Aorta (tissue), 5 donors: Measurements from ENCODE around the gene ADH1A. TPM values are rescaled to one million over a fixed set of nuclear protein-coding genes. Genes with fewer than 3 reads are reported as not detected.

Experiments used
- ATAC-seq: fragments of 200-7000 bp; cut with Tn5 transposase; one replicate; pipeline ENCODE4 v1.9.1; 2022; ENCODE audit warnings: moderate library complexity; ENCODE audit not compliant: low FRiP score
- DNase-seq, 2 donors: peaks; one replicate each; pipeline ENCODE4 v3.0.0-alpha.2; 2020
- H3K27ac ChIP-seq, 2 donors: one replicate each; pipeline ENCODE4 v1.5.1; 2013; ENCODE audit warnings: low read length in 2 of 2, mild to moderate bottlenecking in 2 of 2, moderate library complexity in 2 of 2, control low read depth in 1 of 2, inconsistent platforms in 1 of 2, low read depth in 1 of 2
- H3K27me3 ChIP-seq, 2 donors: one replicate each; pipeline ENCODE4 v1.6.1; 2013; ENCODE audit warnings: control low read depth in 1 of 2, low read length in 1 of 2, mild to moderate bottlenecking in 1 of 2, moderate library complexity in 1 of 2; ENCODE audit not compliant: insufficient read depth in 2 of 2, control insufficient read depth in 1 of 2
- H3K36me3 ChIP-seq, 2 donors: one replicate each; pipeline ENCODE4 v1.6.1; 2013; ENCODE audit warnings: control low read depth in 1 of 2, low read length in 1 of 2, mild to moderate bottlenecking in 1 of 2; ENCODE audit not compliant: insufficient read depth in 2 of 2, control insufficient read depth in 1 of 2
- H3K4me1 ChIP-seq, 2 donors: one replicate each; pipeline ENCODE4 v1.6.1; 2013; ENCODE audit warnings: low read length in 2 of 2, control low read depth in 1 of 2, mild to moderate bottlenecking in 1 of 2, moderate library complexity in 1 of 2; ENCODE audit not compliant: insufficient read depth in 2 of 2, control insufficient read depth in 1 of 2
- H3K4me3 ChIP-seq, 2 donors: one replicate each; pipeline ENCODE4 v1.5.1; 2013; ENCODE audit warnings: low read length in 2 of 2, control low read depth in 1 of 2, mild to moderate bottlenecking in 1 of 2
- H3K9me3 ChIP-seq: one replicate; pipeline ENCODE4 v1.6.1; 2013; ENCODE audit warnings: mild to moderate bottlenecking, low read length; ENCODE audit not compliant: control insufficient read depth
- WGBS, 2 donors: extraction: QIAGEN DNeasy Blood & Tissue Kit; methylation state at CpG; one replicate each; pipeline ENCODE4 v1.1.7; 2013; 5-methylcytosine and 5-hydroxymethylcytosine counted together
- intact Hi-C, 2 donors: fragments of 100-400 bp; cut with DNase I; formaldehyde crosslinking; loops; one replicate each; pipeline versions ENCODE4 v1.14.2 to v1.15.0; 2022
- polyA plus RNA-seq, 2 donors: library from polyadenylated mRNA; stranded (reverse); fragments of 200-250 nt; gene quantifications; one replicate each; pipeline ENCODE4 v1.2.3, GENCODE V29; 2013
- total RNA-seq, 2 donors: library from RNA; stranded (reverse); fragmentation: NEBNext Ultra II Directional; extraction: Animal tissue kit (Norgen Biotek cat#: 25700); gene quantifications; one replicate each; pipeline ENCODE4 v1.2.1, GENCODE V29; 2021
- donor health status: healthy with polysubstance abuse.
- donor health status: Bipolar disorder and iron deficiency.
- donor health status: DM: no; HTN: no; CAD: no.
- donor health status: DM: no; HTN: no; CAD: no.
- donor health status: DM: yes; HTN: yes; CAD: no.

ADH1A gene
- total and polyA plus RNA-seq, 4 donors: 0.67 to 3.5 (median 2.1) TPM

DNA sequence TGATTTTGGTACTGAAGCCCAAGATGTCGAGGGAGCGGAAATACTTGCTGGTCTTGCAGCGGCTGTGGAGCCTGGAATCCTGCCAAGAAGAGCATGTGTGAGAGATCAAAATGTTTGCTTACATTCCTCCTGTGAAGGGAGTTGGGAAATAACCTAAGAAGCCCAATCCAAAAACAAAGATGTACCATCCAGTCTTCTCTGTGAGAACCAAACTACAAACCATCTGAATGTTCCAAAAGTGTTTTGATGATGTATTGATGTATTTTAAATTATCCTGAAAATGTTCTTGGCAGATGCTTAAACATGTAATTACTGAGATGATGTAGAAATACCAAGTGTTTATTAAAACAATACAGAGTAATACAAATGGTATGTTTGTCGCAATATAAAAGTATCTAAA lies 10.1 kb upstream of the ADH1A start:
- H3K27ac ChIP-seq: peak overlapping the region in 1 of 2 donors; percentile 57
- H3K27me3 ChIP-seq: no peaks in the 10 kb centered on the region
- H3K9me3 ChIP-seq: no peaks in the 10 kb centered on the region
- H3K36me3 ChIP-seq: no peaks in the 10 kb centered on the region
- intact Hi-C loops: loop anchor here (2.0 to 5.0 kb wide), 3 partner anchors 94 to 101 kb away; no protein-coding TSS in a partner anchor
- WGBS, 2 donors: 3 to 6% methylated on average over 4 of the region's 4 CpGs
- ATAC-seq (peak; percentile 86), DNase-seq (peak; percentile 86 to 91)
- peaks cover 1 to 4% of the 10 kb centered on the region in 2 donors for H3K4me1 ChIP-seq
- no peak overlapping the region for H3K4me3 ChIP-seq

GRCh38 chr4:99293357-99293756 lies 2.6 kb upstream of the ADH1A start:
- 88 to 90% methylated on average over 5 of the region's 5 CpGs for WGBS, 2 donors
- no peaks in the 10 kb centered on the region for H3K4me1 ChIP-seq
- H3K4me3 ChIP-seq: no peak overlapping the region
- H3K27me3 ChIP-seq: no peaks in the 10 kb centered on the region
- intact Hi-C loops: no loop called here
- H3K27ac ChIP-seq: no peak overlapping the region
- no peaks in the 10 kb centered on the region for H3K9me3 ChIP-seq
- peaks cover 0 to 2% of the 10 kb centered on the region in 2 donors for H3K36me3 ChIP-seq
- DNase-seq: no peak
- ATAC-seq: no peak

DNA sequence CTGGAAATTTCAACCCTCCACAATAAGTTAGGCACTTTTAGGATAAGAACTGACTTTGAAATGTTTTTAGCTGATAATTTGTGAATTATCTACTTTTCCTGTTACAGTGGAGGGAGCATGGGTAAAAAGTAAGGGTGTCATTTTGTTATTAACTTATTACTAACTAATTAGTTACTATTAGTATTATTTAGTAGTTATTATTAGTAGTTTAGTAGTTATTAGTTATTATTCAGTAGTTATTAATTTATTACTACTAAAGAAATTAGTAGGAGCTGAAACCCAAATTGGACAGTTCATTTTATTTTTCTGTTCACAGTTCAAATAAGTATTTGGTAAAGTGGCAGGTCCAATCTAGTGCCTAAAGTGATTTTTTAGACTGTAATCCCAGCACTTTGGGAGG lies 5.4 kb downstream of the ADH1A start:
- intact Hi-C loops: no loop called here
- Histone ChIP-seq H3K9me3 (peaks cover 1% of the 10 kb centered on the region), H3K36me3 (peaks cover 0 to 2% of the 10 kb centered on the region in 2 donors), H3K4me1 (peaks cover 0 to 3% of the 10 kb centered on the region in 2 donors), H3K27ac (no peak overlapping the region), H3K4me3 (no peak overlapping the region), H3K27me3 (no peaks in the 10 kb centered on the region)
- DNase-seq (no peak), ATAC-seq (no peak)

- Histone ChIP-seq H3K4me1 (peaks cover 0 to 8% of the 10 kb centered on the region in 2 donors), H3K27ac (no peak overlapping the region), H3K4me3 (no peak overlapping the region), H3K9me3 (peaks cover 1% of the 10 kb centered on the region), H3K36me3 (peaks cover 0 to 2% of the 10 kb centered on the region in 2 donors), H3K27me3 (no peaks in the 10 kb centered on the region)
- ATAC-seq (no peak), DNase-seq (no peak)
- intact Hi-C loops: no loop called here
- WGBS, 2 donors: 89 to 94% methylated on average over 2 of the region's 2 CpGs
These were observed 8.1 kb downstream of the ADH1A start for GRCh38 chr4:99282731-99283130.

- no peaks in the 10 kb centered on the region for H3K9me3 ChIP-seq
- H3K27ac ChIP-seq: no peak overlapping the region
- H3K27me3 ChIP-seq: no peaks in the 10 kb centered on the region
- H3K4me3 ChIP-seq: no peak overlapping the region
- ATAC-seq (no peak), DNase-seq (no peak)
- intact Hi-C loops: no loop called here
- H3K4me1 ChIP-seq: peaks cover 0 to 8% of the 10 kb centered on the region in 2 donors
- WGBS, 2 donors: 93 to 97% methylated on average over 5 of the region's 5 CpGs
- no peaks in the 10 kb centered on the region for H3K36me3 ChIP-seq
These were observed 9.5 kb downstream of the ADH1A start for GRCh38 chr4:99281261-99281660.

DNA sequence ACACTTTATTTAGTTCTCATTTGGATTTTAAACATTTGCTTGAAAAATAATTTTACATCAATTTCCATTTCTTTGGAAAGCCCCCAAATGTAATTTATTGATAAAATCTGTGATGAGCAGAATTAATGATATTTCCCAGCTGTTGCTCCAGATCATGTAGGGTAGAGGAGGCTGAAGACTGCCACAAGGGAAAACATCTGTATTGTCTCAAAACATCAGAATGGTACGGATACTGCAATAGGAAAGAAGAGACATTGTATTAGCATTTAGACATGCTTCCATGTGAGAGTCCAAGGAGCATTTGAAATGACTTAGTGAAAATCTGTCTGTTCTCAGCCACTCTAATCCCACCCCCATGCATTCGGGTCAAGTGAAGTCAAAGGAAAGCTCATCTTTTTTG lies 14.4 kb downstream of the ADH1A start:
- Histone ChIP-seq H3K4me3 (no peak overlapping the region), H3K27ac (no peak overlapping the region), H3K36me3 (no peaks in the 10 kb centered on the region), H3K9me3 (no peaks in the 10 kb centered on the region), H3K4me1 (peaks cover 0 to 5% of the 10 kb centered on the region in 2 donors), H3K27me3 (no peaks in the 10 kb centered on the region)
- intact Hi-C loops: no loop called here
- 92 to 96% methylated on average over 2 of the region's 2 CpGs for WGBS, 2 donors
- ATAC-seq (no peak), DNase-seq (no peak)

GRCh38 chr4:99275885-99276284 lies 14.9 kb downstream of the ADH1A start:
- no peak for ATAC-seq
- H3K27ac ChIP-seq: no peak overlapping the region
- no peak for DNase-seq
- WGBS, 2 donors: 96% methylated on average over 3 of the region's 3 CpGs
- no peak overlapping the region for H3K4me3 ChIP-seq
- H3K9me3 ChIP-seq: no peaks in the 10 kb centered on the region
- peaks cover 0 to 5% of the 10 kb centered on the region in 2 donors for H3K4me1 ChIP-seq
- H3K27me3 ChIP-seq: no peaks in the 10 kb centered on the region
- no peaks in the 10 kb centered on the region for H3K36me3 ChIP-seq
- intact Hi-C loops: no loop called here

- intact Hi-C loops: no loop called here
- H3K36me3 ChIP-seq: no peaks in the 10 kb centered on the region
- ATAC-seq (no peak), DNase-seq (no peak)
- H3K4me1 ChIP-seq: peaks cover 0 to 3% of the 10 kb centered on the region in 2 donors
- WGBS, 2 donors: 93 to 95% methylated on average over 5 of the region's 5 CpGs
- H3K4me3 ChIP-seq: no peak overlapping the region
- no peak overlapping the region for H3K27ac ChIP-seq
- no peaks in the 10 kb centered on the region for H3K9me3 ChIP-seq
- H3K27me3 ChIP-seq: no peaks in the 10 kb centered on the region
These were observed 15.7 kb downstream of the ADH1A start for GRCh38 chr4:99275050-99275449.

- no peak for ATAC-seq
- no peaks in the 10 kb centered on the region for H3K9me3 ChIP-seq
These were observed 17.1 kb downstream of the ADH1A start for GRCh38 chr4:99273704-99274103.

More at GRCh38 chr4:99273704-99274103, 17.1 kb downstream of the ADH1A start:
- WGBS, 2 donors: 80 to 86% methylated on average over 2 of the region's 2 CpGs
- peaks cover 0 to 2% of the 10 kb centered on the region in 2 donors for H3K4me1 ChIP-seq
- no peak overlapping the region for H3K27ac ChIP-seq
- no peak overlapping the region for H3K4me3 ChIP-seq
- intact Hi-C loops: no loop called here
- no peak for DNase-seq
- H3K27me3 ChIP-seq: no peaks in the 10 kb centered on the region
- no peaks in the 10 kb centered on the region for H3K36me3 ChIP-seq
